Spleen (tissue), 7 donors: ENCODE data around the gene EMC1.

Experiments used
- POLR2A ChIP-seq, 3 donors: fragments of 450-650 bp; IDR thresholded peaks; one replicate each; pipeline ENCODE4 v1.5.1; 2017; ENCODE audit warnings: antibody characterized with exemption in 3 of 3, mild to moderate bottlenecking in 1 of 3
- POLR2AphosphoS5 ChIP-seq, 3 donors: sonication (generic); formaldehyde crosslinking; IDR thresholded peaks; one replicate each; pipeline ENCODE4 v1.5.1; 2017; ENCODE audit warnings: antibody characterized with exemption in 3 of 3
- TF ChIP-seq, protein P1 (sequence below), 11 experiments: fragments of 200-600 bp in 7 of 11; fragments of 450-650 bp in 4 of 11; sonication (generic) in 4 of 11; IDR thresholded peaks in 8 of 11; conservative IDR thresholded peaks in 3 of 11; 1 replicate in 7 of 11; 2 replicates in 4 of 11; pipeline versions ENCODE4 v1.4.0 to v1.8.0; 2016 to 2021; ENCODE audit warnings: antibody characterized with exemption in 11 of 11, inconsistent platforms in 4 of 11, mild to moderate bottlenecking in 1 of 11
- donor health status: DM: no; HTN: no; CAD: no; lungs with moderate emphysema.
- donor health status: DM: no; HTN: no; CAD: no.
- donor health status: DM: no; HTN: no; CAD: no.

DNA sequence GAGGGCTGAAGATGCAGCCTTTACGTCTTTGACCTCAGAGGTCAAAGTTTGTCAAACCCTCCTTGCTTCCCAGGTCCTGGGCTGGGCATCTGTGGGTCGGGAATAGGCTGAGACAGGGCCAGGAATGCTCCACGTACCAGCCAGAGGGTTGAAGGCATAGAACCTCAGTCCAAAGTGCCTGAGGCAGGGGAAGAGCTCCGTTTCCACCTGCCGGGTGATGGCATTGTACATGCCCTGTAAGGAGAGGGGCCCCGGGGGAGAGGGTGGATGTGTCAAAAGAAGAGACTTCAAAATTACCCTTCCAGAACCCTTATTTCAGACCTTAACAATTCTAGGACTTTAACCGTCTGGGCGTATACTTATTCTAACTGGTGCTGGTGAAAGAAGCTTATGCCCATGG lies 33.6 kb upstream of the EMC1 start:
- TF ChIP-seq, protein P1, sequence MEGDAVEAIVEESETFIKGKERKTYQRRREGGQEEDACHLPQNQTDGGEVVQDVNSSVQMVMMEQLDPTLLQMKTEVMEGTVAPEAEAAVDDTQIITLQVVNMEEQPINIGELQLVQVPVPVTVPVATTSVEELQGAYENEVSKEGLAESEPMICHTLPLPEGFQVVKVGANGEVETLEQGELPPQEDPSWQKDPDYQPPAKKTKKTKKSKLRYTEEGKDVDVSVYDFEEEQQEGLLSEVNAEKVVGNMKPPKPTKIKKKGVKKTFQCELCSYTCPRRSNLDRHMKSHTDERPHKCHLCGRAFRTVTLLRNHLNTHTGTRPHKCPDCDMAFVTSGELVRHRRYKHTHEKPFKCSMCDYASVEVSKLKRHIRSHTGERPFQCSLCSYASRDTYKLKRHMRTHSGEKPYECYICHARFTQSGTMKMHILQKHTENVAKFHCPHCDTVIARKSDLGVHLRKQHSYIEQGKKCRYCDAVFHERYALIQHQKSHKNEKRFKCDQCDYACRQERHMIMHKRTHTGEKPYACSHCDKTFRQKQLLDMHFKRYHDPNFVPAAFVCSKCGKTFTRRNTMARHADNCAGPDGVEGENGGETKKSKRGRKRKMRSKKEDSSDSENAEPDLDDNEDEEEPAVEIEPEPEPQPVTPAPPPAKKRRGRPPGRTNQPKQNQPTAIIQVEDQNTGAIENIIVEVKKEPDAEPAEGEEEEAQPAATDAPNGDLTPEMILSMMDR (IDR thresholded peaks at IDR 0.05 in 8 of 11, conservative IDR thresholded peaks at IDR 0.05 in 3 of 11): no peak
- no peak for TF ChIP-seq POLR2A (IDR thresholded peaks at IDR 0.05)
- TF ChIP-seq POLR2AphosphoS5 (IDR thresholded peaks at IDR 0.05): no peak
